Measurements from ENCODE around the gene PLB1.

PLB1 gene

GRCh38 chr2:28505361-28505760 is 9.5 kb downstream of the PLB1 start:
- no peak for DNase-seq (ENCODE audit: low read depth in 1 of 2, low spot score in 1 of 2)

DNA sequence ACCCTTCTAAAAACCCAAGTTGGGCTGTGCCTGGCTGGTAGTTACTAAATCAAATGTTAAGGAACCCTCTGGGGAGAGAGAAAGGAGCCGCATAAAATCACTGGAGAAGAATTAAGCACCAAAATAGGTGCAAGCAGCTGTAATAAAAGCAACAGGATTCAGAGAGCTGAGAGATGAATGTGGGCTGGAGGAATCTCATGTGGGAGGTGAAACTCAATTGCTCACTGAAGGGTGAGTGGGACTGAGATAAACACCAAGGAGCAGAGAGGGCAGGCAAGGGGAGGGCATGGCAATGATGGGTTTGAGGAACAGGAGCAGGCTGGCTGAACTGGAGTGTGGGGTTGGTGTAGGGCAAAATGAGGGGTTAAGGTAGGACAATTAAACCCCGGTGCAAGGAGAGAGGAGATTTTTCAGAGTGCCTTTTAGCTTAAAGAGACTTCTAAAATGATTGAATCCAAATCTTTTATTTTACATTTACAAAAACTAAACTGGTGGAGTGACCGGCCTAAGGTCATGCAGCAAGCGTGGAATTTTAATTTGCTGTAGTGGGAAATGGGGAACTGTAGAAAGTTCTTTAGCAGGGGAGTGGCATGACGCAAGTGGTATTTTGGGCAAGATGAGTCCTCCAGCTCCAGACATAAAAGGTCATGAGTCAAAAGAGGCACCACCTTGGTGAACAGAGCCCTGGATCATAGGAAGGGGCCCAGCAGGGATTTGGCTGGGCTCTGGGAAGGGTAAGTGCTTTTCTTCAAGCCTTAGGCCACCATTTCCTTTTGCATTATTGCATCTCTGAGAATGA is 10.5 kb downstream of the PLB1 start:
- no peak for DNase-seq (ENCODE audit: low read depth in 1 of 2, low spot score in 1 of 2)

GRCh38 chr2:28507796-28508764 is 12.2 kb downstream of the PLB1 start:
- DNase-seq (ENCODE audit: low read depth in 1 of 2, low spot score in 1 of 2): no peak

- DNase-seq (ENCODE audit: low read depth in 1 of 2, low spot score in 1 of 2): no peak
Measured at GRCh38 chr2:28509361-28509760, 13.5 kb downstream of the PLB1 start.

- no peak for DNase-seq (ENCODE audit: low read depth in 1 of 2, low spot score in 1 of 2)
Measured at GRCh38 chr2:28510184-28510583, 14.3 kb downstream of the PLB1 start.

DNA sequence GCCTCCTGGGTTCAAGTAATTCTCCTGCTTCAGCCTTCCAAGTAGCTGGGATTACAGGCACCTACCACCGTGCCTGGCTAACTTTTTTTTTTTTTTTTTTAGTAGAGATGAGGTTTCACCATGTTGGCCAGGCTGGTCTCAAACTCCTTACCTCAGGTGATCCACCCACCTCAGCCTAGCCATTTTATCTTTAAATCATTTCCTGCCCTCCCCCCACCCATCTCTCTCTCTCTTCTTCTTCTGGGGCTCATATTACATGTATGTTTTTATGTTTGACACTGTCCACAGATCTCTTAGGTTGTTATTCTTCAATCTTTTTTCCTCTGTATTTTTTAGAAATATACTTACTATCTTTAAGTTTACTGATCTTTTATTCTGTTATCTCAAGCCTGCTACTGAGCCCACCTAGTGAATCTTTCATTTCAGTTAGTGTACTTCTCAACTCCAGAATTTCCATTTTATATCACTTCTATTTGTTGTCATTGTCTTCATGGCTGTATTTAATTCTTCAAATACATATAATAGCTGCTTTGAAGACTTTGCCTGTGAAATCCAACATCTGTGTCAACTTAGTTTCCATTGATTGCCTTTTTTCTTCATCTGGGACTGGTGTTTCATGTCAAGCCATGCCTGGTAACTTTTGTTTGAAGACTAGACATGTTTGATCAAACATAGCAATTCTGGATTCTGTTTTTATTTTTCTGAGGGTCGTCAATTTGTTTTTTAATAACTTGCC is 16.2 kb downstream of the PLB1 start:
- DNase-seq (ENCODE audit: low read depth in 1 of 2, low spot score in 1 of 2): no peak

DNA sequence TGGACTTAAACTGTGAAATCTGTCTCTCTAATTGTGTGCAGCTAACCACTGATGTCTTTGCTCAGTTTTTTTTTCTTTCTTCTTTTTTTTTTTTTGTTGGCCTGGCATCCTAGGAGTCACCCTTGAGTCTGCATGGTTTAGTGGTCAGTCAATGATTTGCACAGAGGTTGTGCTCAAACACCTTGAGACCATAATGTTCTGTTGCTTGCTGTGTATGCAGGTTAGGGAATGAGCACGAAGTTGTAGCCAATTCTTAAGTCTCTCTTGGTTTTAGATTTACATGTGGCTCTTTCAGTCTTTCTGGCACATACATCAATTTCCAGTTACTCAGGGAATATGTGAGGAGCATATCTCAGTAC is 16.7 kb downstream of the PLB1 start:
- no peak for DNase-seq (ENCODE audit: low read depth in 1 of 2, low spot score in 1 of 2)

DNA sequence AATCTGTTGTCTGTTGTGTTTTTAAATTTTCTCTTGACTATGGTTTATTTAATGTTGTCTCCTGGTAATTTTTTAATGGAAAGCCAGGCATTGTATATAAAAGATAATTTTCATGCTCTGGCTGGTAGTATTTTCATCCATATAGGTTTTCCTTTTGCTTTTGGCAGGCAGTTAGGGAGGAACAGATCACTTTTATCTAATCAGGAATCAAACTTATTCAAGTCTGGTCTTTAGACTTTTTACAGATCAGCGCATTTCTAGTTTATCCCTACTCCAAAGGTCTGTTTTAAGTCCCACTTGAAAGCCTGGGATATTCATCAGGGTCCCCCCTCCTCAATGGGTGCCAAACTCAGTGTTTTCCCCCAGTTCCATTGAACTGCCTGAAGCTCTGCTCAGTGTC is 17.2 kb downstream of the PLB1 start:
- DNase-seq (ENCODE audit: low read depth in 1 of 2, low spot score in 1 of 2): no peak

DNA sequence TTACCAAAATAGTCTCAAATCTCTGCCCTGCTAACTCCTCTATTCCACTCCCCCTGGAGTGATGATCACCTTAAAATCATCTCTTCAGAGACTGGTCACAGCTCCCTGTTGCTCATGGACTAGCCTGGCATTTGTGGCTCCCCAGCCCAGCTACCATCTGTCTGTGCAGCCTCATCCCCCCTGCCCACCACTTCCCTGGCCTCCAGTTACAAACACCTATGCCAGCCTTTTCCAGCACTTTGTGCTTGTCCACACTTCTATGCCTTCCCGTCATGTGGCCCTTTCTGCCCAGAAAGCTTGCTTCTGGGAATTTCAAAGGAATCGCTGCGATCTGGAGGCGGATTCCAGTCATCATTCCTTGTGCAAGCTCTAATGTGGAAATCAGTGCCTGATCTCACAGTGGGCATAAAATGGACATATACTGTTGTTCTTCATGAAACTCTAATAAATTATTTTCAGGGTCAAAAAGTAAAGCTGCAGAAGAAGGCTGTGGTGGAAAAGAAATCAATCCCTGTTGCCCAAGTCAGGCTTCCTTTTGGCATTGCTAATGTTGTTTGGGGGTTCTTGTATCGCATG is 19.4 kb downstream of the PLB1 start:
- no peak for DNase-seq (ENCODE audit: low read depth in 1 of 2, low spot score in 1 of 2)

DNA sequence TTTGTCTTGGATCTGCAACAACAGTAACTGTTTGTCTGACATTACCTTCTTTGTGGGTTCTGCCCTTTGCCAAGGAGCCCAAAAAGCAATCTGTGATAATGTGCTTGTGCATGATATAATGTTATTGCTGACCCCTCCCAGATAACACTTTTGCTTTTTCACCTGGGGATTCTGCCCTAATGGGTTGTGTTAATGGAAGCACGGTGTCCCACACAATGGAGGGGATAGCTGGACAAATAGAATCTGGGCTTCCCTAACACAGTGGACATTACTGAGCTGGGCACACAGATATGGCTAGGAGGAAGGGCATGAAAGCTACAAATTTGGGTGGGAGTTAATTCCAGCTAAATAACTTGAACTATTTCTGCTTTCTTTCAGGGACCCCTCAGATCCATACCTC is 20.6 kb downstream of the PLB1 start:
- no peak for DNase-seq (ENCODE audit: low read depth in 1 of 2, low spot score in 1 of 2)

- no peak for DNase-seq (ENCODE audit: low read depth in 1 of 2, low spot score in 1 of 2)
Measured at GRCh38 chr2:28516950-28517349, 21.1 kb downstream of the PLB1 start.

DNA sequence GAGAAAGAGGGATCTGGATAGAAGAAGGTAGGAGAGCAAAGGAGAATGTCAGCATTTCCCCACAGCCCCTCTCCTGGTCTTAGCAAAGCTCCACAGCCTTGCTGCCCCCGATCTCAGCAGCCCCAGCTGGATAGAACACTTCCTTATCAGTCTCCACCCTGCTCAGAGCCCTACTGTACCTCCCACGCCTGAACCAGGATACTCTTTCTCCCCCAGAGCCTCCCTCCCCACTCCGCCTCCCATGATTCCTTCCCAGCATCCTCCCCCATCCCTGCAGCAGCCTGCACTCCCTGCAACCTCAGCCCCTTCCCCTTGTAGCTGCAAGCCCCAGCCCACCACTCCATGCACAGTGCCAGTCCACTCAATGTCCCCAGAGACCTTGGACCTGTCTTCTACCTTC is 25.8 kb downstream of the PLB1 start:
- no peak for DNase-seq (ENCODE audit: low read depth in 1 of 2, low spot score in 1 of 2)

- no peak for DNase-seq (ENCODE audit: low read depth in 1 of 2, low spot score in 1 of 2)
Measured at GRCh38 chr2:28522481-28522880, 26.6 kb downstream of the PLB1 start.

GRCh38 chr2:28523902-28524301 is 28.0 kb downstream of the PLB1 start:
- no peak for DNase-seq (ENCODE audit: low read depth in 1 of 2, low spot score in 1 of 2)

DNA sequence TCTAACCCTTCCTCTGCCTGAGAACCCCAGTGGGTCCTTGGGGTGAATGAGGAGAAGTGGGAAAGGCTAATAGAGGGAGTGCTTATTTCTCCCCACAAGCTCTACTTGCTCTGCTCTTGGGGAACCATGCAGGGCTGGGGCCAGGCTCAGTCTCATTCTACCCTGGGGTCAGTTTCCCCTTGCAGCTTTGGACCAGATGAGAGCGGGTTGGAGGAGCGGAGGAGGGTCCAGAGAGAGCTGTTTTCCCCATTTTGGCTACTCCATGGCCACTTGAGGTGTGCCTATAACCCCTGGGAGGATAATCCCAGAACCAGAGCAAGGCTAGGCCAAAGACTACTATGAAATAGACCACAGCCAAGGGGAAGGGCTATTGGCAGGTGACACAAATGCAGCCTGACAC is 29.6 kb downstream of the PLB1 start:
- DNase-seq (ENCODE audit: low read depth in 1 of 2, low spot score in 1 of 2): no peak

DNA sequence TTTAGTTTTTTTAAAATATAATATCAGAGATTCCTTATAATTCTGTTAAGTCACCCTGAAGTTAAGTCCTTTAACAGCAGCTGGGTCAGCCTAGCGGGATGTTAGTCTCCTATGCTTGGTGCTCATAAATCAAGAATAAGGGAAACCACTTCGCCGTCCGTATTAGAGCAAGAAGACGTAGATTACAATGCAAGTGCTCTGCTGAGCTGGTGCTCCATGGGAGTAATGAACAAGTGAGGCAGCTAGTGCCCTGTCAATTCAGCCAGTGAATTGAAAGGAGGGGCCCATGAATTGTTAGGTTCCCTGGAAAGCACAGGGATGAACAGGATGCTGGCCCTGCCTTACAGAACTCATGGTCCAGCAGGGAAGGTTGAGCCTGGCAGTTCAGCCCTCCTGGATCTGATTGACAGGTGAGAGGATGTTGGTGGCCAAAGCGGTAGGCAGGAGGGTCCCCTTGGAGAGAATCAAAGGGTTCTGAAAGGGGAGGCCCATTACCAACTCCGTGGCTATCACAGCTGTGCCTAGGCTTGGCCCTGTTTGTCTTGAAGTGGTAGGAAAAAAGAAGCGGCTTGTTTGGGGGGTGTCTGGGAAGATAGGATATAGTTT is 30.8 kb downstream of the PLB1 start:
- DNase-seq (ENCODE audit: low read depth in 1 of 2, low spot score in 1 of 2): no peak

GRCh38 chr2:28527196-28527595 is 31.3 kb downstream of the PLB1 start:
- no peak for DNase-seq (ENCODE audit: low read depth in 1 of 2, low spot score in 1 of 2)

DNA sequence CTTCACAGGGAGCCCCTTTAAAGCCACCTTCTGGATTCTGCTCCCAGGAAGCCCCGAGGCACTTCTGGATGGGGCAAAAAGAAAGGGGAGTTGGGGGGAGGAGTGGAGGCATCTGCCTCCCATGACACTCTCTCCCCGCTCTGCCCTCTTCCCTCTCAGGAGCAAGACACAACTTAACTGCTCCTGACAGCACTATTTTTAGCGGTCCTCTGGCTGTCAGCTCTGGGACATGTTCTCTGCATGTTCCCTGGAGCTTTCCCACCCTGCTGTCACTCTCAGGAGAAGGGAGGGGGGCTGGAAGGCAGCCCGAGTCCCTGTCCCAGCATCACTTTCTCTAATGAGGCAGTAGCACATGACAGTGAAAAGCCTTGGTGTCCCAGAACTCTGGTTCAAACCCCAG is 32.3 kb downstream of the PLB1 start:
- no peak for DNase-seq (ENCODE audit: low read depth in 1 of 2, low spot score in 1 of 2)

DNA sequence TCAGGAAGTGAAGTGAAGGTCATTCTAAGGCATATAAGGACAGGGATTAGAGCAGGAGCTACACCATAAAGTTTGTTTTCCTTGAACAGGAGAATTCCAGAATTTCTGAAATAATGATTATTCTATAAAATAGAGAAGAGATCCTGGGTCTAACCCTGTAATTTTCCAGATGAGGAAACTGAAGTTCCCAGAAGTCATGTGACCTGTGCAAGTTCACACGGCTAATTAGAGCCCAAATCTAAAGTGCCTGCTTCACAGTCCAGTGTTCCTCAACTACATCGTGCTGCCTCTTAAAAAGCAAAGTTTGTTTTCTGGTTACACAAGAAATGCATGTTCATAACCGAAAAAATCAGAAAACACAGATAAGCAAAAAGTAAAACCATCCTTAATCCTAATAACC is 34.9 kb downstream of the PLB1 start:
- DNase-seq (ENCODE audit: low read depth in 1 of 2, low spot score in 1 of 2): no peak

DNA sequence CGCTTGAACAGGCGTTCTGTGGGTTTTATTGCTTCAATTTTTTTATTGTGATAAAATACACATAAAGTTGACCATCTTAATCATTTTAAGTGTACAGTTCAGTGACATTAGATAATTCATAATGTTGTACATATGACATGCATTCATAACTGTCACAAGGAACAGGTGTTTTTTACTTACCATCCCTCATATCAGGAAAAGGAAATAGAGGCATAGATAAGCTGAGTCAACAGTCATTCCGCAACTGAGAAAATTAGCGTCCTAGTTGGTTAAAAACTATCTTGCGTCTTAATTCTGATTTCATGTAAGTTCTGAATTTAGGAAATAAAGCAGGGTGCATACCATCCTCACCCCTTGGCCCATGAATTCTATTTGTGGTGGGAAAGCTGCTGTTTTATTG is 36.5 kb downstream of the PLB1 start:
- no peak for DNase-seq (ENCODE audit: low read depth in 1 of 2, low spot score in 1 of 2)

Measured in activated CD4-positive, alpha-beta T cell treated with anti-CD3 and anti-CD28 coated beads, Interleukin-2, amount 50 U/mL, for 24 hours (primary cell).